HG03039 (cell line): Measurements from ENCODE around the gene PSMD14.

ENCODE experiments used
- ATAC-seq: cut with Tn5 transposase; IDR thresholded peaks from one replicate; pipeline ENCODE4 v1.9.1; 2021; ENCODE audit warnings: mild to moderate bottlenecking, moderate library complexity; ENCODE audit not compliant: unreplicated experiment

Gene PSMD14

DNA sequence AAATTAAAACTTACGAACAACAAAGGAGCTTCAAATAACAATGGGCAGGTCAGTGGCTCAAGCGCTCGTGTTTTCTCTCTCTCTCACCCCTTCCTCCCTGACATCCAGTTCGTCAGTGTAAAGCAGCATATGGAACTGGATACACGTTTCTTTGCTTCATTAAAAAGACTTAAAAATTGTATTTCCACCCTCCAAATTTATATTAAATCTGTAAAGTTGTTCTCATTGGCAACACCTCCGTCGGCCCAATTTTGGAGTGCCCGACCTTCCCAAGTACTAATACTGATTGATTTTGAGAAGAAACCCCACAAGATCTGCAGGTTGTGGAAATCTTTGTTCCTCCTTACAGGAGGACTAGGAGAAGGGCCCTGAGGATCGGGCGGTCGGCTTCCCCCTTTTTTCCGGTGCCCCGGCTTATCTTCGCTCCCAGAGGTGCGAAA, 110.1 kb downstream of the PSMD14 start:
- ATAC-seq = no peak

GRCh38 chr2:161418715-161419637, 110.8 kb downstream of the PSMD14 start:
- ATAC-seq = no peak

DNA sequence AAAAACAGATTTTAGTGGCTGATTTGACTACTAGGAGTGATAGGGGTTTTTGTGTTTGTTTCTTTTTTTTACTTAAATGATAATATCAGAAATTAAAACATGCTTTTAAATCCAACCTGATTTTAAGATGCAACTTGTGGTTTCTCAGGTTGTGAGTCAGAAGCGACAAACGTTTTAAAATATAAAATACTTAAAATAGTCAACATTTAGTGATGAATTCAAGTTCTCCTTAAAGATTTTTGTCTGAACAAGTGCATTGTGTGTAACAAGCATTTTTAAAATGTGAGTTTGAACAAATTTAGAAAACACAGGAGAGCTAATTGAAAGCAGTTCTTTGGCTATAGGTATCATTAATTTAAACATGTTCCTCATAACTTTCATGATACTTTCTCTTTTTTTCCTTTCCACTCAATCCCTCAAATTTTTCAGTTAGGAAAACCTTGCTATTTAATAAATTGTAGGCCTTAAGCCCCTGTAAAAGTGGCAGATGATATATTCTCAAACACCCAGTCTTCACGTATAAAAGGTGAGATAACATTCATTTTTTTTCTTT, 111.5 kb downstream of the PSMD14 start:
- ATAC-seq = no peak

DNA sequence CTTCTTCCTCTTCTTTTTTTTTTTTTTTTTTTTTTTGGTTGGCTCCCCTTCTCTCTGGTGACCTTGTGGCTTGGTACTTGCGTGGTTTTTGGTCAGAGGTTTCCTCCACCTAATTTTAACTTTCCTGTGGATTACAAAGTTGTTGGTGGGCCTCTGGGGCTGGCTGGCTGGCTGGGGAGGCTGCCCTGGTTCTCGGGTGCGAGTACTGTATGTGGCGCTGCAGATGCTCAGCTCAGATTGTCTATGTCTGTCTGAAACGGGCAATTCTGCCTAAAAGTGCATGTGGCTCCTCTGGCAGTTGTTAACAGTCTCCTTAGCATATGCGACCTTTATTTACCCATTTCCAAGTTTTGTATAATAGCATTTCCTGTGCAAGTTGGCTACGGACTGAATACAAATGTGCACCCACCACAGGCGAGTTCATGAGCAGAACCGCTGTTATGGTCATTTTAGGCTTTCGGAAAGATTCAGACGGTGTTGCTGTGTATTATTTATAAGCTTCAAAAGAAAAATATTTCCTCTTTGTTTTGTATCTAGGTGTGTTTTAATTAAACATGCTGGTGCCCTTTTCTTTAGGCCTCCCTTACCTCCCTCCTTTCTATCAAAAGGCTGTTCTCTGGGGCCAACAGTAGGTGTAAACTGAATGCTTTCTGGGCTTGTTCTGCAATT, 112.3 kb downstream of the PSMD14 start:
- no peak for ATAC-seq

DNA sequence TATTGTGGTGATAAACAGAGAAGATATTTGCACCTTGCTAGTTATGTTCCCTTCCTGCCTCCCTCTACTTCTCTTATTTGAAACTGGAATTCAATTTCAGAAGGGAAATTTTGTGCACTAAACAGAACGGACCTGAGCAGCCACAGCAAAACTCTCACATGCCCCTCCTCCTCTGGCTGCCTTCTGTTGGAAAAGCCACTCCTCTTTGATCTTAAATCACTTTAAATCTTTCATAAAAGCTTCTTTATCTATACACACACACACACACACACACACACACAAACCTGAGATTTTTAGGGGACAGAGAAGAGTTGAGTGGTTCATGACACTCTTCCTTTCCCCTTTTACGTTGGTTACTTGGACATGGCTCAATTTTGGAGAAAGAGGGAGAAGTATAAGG, 113.5 kb downstream of the PSMD14 start:
- no peak for ATAC-seq

DNA sequence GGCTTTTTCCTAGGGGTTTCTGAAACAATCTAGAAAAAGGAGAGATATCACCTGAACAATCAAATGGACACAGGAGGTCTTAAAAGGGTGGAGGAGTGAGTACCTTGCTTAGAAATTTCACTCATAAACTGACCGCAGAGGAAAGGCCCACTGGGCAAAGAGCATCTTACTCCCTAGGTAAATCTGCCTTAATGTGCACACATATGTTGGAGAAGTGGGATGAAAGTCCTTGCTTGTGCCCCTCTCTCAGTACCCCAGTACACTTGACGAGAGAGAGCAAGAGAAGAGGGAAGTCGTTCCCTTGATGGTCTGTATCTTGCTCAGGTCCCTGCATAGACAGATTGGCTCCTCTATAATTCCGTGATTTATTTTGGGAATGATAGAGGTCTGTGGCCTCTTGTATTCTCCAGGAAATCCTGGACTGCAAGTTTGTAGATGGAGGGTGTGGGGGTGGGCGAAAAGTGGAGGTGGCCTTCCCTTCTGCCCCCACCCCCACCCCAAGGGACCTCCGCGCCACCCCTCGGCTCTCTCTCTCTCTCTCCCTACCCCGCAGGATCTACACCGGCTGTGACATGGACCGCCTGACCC, 114.7 kb downstream of the PSMD14 start:
- no peak for ATAC-seq

GRCh38 chr2:161423421-161424393, 115.5 kb downstream of the PSMD14 start:
- ATAC-seq = no peak

- no peak for ATAC-seq
Measured at GRCh38 chr2:161424394-161424769, 116.2 kb downstream of the PSMD14 start.

- no peak for ATAC-seq
Measured at GRCh38 chr2:161424891-161425727, 116.9 kb downstream of the PSMD14 start.

DNA sequence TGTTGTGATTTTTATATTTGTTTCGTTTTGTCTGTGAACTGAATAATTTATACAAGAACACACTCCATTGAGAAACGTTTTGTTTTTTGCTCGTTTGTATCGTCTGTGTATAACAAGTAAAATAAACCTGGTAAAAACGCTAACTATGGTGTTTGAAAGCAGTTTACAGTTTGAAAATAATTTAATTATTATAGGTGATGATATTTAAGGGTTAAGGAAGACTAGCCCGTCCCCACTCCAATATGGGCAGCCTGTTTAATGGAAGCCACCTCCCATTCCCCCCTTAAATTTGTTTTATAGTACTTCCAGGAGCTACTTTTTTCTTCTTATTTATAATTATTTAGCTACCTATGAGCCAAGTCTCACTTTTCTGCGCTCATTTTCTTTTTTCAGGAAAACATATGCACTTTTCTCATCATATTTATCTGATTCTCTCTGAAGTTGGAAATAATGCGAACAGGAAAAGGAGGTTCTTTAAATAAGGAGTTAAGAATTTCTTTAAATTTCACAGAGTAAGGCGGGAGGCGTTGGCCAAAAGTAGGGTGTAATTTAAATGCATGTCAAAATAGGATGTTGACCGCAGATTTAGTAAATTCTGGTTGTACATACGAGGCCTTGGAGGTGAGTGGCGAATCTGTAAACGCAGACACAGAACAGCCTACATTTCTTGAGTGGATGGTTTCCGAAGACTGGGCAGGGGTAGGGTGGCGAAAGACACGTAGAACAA, 117.7 kb downstream of the PSMD14 start:
- no peak for ATAC-seq

- no peak for ATAC-seq
Measured at GRCh38 chr2:161426455-161426921, 118.3 kb downstream of the PSMD14 start.

DNA sequence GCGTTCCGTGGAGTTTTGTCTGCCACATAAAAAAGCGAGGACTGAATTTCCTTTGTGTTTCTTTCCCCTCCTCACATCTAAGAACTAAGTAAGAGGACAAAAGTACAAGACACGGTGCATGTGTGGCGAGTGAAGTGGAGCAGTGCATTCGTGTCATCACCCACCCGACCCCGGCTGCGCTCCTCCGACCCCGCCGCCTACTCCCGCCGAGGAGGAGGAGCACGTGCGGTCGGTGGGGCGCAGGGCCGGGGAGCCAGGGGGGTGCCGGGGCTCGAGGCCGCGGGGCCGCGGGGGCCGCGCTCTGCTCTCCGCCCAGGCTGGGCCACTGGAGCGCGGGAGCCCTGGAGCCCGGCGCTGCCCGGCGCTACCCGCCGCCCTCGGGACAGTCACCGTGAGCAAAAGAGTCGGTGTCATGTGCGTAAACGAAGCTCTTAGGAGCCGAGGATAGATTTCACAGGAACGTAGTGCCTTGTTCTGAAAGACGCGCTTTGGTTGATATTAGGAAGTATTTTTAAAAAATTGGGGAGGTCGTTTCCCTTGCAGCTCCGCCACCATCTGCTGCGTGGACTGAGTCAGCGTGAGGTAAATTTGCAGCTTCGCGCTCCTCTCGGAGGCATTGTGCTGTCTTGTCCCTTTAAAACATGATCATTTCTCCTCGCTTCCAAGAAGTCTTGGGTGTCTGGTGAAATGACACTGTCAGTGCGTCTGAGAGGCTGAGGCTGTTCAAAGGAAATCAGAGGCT, 118.9 kb downstream of the PSMD14 start:
- no peak for ATAC-seq

- ATAC-seq = no peak
Measured at GRCh38 chr2:161427664-161428587, 119.7 kb downstream of the PSMD14 start.

- ATAC-seq = no peak
Measured at GRCh38 chr2:161430386-161430785, 122.2 kb downstream of the PSMD14 start.

DNA sequence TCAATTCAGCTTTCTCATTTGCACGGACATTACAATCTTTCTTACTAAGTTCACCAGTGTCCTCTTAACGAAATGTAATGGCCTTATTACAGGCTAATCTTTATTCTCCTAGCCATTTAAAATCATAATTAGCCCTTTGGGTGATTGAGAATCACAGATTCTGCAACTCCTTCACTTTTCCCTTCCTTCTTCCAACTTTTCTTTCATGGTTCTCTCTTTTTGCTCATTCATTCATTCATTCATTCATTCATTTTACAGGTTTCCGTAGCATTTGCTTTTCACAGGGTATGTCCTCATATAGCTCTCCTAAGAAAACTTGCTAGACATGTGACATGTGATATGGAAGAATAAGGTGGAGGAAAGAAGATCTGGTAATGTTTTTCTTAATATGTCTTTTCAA, 123.9 kb downstream of the PSMD14 start:
- ATAC-seq = no peak

DNA sequence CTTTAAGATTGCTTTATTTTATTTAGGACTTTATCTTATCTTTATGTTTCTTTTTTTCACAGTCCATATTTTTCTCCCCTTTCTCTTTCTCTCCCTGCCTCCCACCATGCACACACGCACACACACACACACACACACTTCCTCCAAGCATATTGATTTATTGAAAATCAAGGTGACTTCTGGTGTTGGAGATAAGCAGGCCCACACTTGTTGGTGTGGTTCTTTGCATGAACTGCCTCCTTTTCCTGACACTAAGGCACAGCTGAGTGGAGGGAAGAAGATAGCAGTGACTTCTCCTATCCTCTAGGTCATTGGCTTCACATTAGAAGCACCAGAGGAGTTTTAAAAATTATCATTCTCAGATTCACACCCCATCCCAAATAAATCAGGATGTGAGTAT, 125.9 kb downstream of the PSMD14 start:
- ATAC-seq = no peak

DNA sequence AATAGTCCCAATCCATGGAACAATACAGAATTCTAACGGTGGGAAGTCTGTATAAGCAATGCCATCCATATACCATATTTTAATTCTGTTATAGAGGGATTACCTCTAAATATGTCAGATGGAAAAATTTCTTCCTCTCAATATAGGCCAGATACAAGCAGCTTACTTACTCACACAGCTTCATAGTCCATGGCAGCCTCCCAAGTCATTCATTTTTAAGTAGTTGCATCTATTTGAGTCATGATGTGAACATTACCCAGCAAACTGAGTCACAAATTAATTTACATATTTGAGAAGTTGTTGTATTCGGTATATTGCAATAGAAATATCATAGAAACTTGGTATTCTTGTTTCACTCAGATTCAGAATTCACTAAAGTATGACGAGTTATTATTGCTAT, 128.2 kb downstream of the PSMD14 start:
- no peak for ATAC-seq
